CMK (cell line): ENCODE results near the gene NCOA4.
A peak's percentile ranks its signal among the peaks of the same experiment; 100 is the strongest.
"Not testable (repeated sequence)": the region's sequence is repeated elsewhere in the genome, so short reads cannot be mapped to it uniquely, and the experiment has no call there.

ENCODE experiments used
- DNase-seq: peaks from one replicate; pipeline ENCODE4 v3.0.0-alpha.2; 2010; ENCODE audit warnings: low read depth

NCOA4 gene

GRCh38 chr10:46052057-46052790 lies 21.8 kb upstream of the NCOA4 start:
- no peak for DNase-seq

- DNase-seq: no peak
Measured at GRCh38 chr10:46050941-46051623, 20.7 kb upstream of the NCOA4 start.

DNA sequence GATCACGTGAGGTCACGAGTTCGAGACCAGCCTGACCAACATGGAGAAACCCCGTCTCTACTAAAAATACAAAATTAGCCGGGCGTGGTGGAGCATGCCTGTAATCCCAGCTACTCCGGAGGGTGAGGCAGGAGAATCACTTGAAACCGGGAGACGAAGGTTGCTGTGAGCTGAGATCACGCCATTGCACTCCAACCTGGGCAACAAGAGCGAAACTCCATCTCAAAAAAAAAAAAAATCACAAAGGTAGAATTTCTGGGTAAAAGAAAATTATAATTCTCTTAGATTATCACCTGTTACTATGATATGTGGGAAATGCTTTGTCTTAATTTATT lies 19.0 kb upstream of the NCOA4 start:
- not testable (repeated sequence) for DNase-seq

GRCh38 chr10:46048152-46048551 lies 17.7 kb upstream of the NCOA4 start:
- no peak for DNase-seq

- DNase-seq: no peak
Measured at GRCh38 chr10:46046261-46046660, 15.8 kb upstream of the NCOA4 start, which contains the start of gene MSMB. TSS of gene MSMB (minus strand) at chr10:46046269. CDS start at chr10:46046237, 32 bp downstream.

GRCh38 chr10:46042527-46042926 lies 12.1 kb upstream of the NCOA4 start:
- DNase-seq: no peak

- no peak for DNase-seq
Measured at GRCh38 chr10:46040004-46040403, 9.6 kb upstream of the NCOA4 start.

DNA sequence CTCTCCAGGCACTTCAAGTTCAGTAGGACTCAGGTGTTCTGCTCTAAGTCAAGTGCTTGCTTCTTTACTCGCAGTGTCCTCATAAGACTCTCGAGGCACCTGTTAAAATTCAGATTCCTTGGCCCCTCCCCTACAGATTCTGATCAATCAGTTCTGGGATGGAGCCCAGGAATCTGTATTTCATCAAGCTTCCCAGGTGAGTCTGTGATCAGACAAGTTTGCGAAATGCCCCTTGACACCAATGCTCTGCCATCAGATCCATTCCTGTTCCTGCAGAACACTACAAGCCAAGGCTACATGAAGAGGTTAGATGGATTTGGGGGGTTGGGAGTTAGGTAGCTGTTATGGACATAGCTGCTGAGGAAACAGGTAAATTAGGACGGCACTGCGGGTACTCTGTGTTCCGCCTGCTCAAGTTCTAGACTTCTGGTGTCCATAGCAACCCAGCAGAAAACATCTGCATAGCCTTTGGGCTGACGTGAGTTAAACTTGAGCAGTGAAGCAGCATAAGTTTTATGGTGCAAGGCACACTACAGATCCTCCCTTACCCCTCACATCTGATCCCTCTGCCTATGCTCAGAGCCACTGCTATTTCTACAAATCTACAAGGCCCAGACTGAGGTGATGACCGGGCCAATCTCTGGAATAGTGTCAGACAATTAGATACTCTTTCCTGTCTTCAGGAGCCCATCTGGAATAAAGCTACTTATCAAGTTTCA lies 6.8 kb upstream of the NCOA4 start:
- DNase-seq: no peak

GRCh38 chr10:46035923-46036849 lies 5.8 kb upstream of the NCOA4 start:
- DNase-seq: no peak

- DNase-seq: no peak
Measured at GRCh38 chr10:46033602-46034011, 3.2 kb upstream of the NCOA4 start.

DNA sequence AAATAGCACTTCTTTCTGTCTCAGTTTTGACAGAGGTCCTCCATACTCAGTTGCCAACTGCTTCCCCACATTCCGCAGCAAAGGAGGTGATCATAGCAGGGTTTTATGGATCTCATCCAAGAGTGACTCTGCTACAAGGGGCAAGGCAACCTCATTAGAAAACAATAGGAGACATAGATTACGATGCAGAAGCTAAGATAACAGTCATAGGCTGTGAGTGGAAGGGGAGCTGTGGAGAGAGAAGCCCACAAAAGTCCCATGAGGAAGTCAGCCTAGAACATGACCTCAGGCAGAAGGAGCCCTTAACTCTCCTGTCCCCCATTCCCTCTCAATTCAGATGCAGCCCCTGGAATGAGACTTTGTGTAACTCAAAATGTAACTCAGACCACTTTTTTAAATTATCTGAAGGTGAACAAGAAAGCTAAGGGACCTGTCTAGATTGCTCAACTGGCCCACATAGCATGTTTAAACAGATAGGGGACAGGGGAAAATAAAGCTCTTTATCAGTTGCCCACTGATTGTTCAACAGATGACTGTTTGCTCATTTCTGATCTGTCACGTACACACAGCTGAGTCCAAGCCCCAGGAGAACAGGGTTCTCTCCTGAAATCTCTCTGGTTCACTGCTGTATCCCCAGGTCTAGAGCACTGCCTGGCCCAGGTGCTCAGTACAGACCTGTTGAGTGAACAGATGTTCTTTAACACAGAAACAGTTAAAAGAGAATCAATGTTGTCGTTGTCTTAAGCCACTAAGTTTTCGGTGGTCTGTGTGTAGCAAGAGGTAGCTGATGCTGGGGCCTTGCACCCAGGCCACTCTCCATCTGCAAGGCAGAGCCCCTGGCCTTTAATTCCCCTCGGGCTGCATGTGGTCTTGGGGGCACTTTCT lies 1.5 kb upstream of the NCOA4 start:
- no peak for DNase-seq

GRCh38 chr10:46029461-46030030 lies 877 bp downstream of the NCOA4 start:
- DNase-seq: no peak

DNA sequence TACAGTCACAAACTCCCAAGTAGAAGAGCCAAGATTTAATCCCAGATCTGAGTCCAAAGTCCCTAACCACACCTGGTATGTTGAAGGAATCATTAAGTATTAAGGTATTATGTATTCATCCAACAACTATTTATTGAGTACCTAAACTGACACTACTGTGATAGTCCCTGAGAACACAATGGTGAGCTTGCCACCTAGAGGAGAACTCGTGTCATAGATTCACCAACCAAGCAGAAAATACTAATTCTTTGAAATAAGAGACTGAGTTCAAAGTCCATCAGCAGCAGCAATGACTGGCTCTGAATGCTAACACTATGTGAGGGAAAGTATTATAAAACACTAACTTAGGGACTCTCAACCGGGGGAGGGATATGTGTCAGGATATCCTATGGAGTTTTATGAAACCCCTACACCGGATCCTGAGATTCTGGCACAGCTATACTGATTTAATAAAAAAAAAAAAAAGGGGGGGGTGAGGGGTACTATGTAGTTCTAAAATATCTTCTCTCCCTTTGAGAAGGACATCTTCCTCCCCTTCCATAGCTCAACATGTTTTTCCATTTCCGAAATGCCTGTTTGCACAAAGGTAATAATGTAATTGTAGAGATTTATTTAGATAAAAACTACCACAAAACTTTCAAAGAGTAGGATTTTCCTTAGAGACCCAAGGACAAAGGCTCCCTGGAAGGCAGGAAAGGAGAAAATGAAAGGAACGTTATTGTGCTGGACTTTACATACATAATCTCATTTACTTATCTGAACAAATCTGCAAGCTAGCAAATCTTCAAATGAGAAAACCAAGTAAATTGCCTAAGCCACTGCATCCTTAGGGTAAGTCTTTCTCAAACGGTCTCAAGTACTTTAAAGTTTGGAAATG lies 1.6 kb downstream of the NCOA4 start:
- DNase-seq: no peak

GRCh38 chr10:46026106-46026505 lies 4.3 kb downstream of the NCOA4 start:
- DNase-seq: no peak

GRCh38 chr10:46025406-46025805 lies 5.0 kb downstream of the NCOA4 start:
- no peak for DNase-seq

DNA sequence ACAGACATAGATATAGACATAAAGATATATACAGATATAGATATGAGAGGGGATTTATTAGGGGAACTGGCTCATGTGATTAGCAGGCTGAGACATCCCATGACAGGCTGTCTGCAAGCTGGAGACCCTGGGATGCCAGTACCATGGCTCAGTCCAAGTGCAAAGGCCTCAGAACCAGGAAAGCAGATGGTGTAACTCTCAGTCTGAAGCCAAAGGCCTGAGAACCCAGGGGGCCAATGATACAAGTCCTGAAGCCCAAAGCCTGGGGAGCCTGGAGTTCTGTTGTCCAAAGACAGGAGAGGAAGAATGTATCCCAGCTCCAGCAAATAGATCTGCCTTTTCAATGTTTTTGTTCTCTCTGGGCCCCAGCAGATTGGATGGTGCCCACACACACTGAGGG lies 5.5 kb downstream of the NCOA4 start:
- DNase-seq: no peak

GRCh38 chr10:46022978-46023702 lies 7.3 kb downstream of the NCOA4 start:
- DNase-seq: peak; percentile 72

DNA sequence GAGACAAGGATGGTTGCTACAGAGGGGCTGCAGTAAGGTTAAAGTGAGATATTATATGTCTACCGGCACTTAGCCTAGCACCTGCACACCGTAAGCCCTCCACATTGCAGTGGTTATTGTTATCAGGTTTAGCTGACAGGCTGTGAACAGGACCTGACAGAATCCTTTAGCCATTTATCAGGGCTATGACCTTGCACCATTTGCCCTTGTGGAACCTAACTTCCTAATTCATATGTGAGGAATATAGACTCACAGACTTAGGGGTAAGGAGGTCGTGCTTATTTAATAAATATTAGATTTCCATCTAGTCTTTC lies 10.1 kb downstream of the NCOA4 start:
- DNase-seq: no peak
